CD4-positive, alpha-beta T cell (primary cell): Measurements from ENCODE around the gene ALG12. TPM values are rescaled to one million over a fixed set of nuclear protein-coding genes. Genes with fewer than 3 reads are reported as not detected.

Experiments
- ATAC-seq: fragments of 200-7000 bp; cut with Tn5 transposase; one replicate; pipeline ENCODE4 v1.10.0; 2022; ENCODE audit warnings: mild to moderate bottlenecking; ENCODE audit not compliant: poor library complexity
- CTCF ChIA-PET: fragments of 350-600 bp; sonication (Branson Sonifier 250); formaldehyde crosslinking; loops from one replicate; lab custom pipeline; 2021; ENCODE audit warnings: antibody characterized with exemption, inconsistent platforms; lab: Charles Lee
- POLR2A ChIA-PET: fragments of 350-600 bp; sonication (Branson Sonifier 250); formaldehyde crosslinking; loops from one replicate; lab custom pipeline; 2021; ENCODE audit warnings: antibody characterized with exemption, inconsistent platforms; lab: Charles Lee
- DNase-seq, 14 experiments: peaks; one replicate each; pipeline ENCODE4 v3.0.0-alpha.2; 2013 to 2020; ENCODE audit warnings: mixed read lengths in 2 of 14
- H3K27ac ChIP-seq, 2 donors: one replicate each; pipeline versions ENCODE4 v1.5.1 to v1.7.0; 2013; ENCODE audit warnings: low read length in 2 of 2, low read depth in 1 of 2, mild to moderate bottlenecking in 1 of 2
- H3K27me3 ChIP-seq, 2 experiments: 1 replicate in 1 of 2; 2 replicates in 1 of 2; pipeline versions ENCODE4 v1.6.1 to v1.7.0; 2013; ENCODE audit warnings: low read length in 2 of 2, control low read depth in 1 of 2, mild to moderate bottlenecking in 1 of 2, moderate library complexity in 1 of 2; ENCODE audit not compliant: insufficient read depth in 2 of 2, control insufficient read depth in 1 of 2
- H3K36me3 ChIP-seq: one replicate; pipeline ENCODE4 v1.6.1; 2013; ENCODE audit warnings: low read length, control low read depth; ENCODE audit not compliant: insufficient read depth
- H3K4me1 ChIP-seq: one replicate; pipeline ENCODE4 v1.6.1; 2013; ENCODE audit warnings: low read length, control low read depth; ENCODE audit not compliant: insufficient read depth
- H3K4me3 ChIP-seq: one replicate; pipeline ENCODE4 v1.5.1; 2013; ENCODE audit warnings: mild to moderate bottlenecking, low read length, moderate library complexity
- H3K9me3 ChIP-seq, 2 experiments: 1 replicate in 1 of 2; 2 replicates in 1 of 2; pipeline versions ENCODE4 v1.6.1 to v1.7.0; 2013; ENCODE audit warnings: low read length in 2 of 2, mild to moderate bottlenecking in 2 of 2, control low read depth in 1 of 2, moderate library complexity in 1 of 2; ENCODE audit not compliant: control insufficient read depth in 1 of 2, insufficient read depth in 1 of 2
- H3K27ac Mint-ChIP-seq: one replicate; pipeline ENCODE4 v1.8.0; 2020; ENCODE audit warnings: mixed read lengths
- H3K27me3 Mint-ChIP-seq: one replicate; pipeline ENCODE4 v1.8.0; 2021; ENCODE audit warnings: mixed read lengths
- H3K36me3 Mint-ChIP-seq: one replicate; pipeline ENCODE4 v1.8.0; 2021; ENCODE audit warnings: low read depth, mixed read lengths
- H3K4me1 Mint-ChIP-seq: one replicate; pipeline ENCODE4 v1.8.0; 2021; ENCODE audit warnings: low read depth, mixed read lengths
- H3K4me3 Mint-ChIP-seq: one replicate; pipeline ENCODE4 v1.8.0; 2020; ENCODE audit warnings: mild to moderate bottlenecking, mixed read lengths
- H3K9me3 Mint-ChIP-seq: one replicate; pipeline ENCODE4 v1.8.0; 2020; ENCODE audit warnings: mixed read lengths
- CTCF ChIP-seq: fragments of 200-600 bp; IDR thresholded peaks from one replicate; pipeline ENCODE4 v1.8.0; 2022; ENCODE audit warnings: antibody characterized with exemption, mild to moderate bottlenecking
- intact Hi-C, 2 experiments: fragments of 100-400 bp; cut with DNase I in 1 of 2; cut with micrococcal nuclease in 1 of 2; formaldehyde crosslinking; loops; one replicate each; pipeline versions ENCODE4 v1.15.1 to v1.9.0; 2023 to 2025; cut with DNase I, micrococcal nuclease
- total RNA-seq, 174 experiments: library from RNA in 2 of 174; stranded (reverse) in 2 of 174; gene quantifications; one replicate each; pipeline ENCODE4 v1.2.3 and lab custom pipeline; 2021 to 2026

ALG12 gene
- total RNA-seq, 2 experiments from 2014 or later, result 13.5 to 14.6 TPM

GRCh38 chr22:49941507-49942316, 23.5 kb upstream of the ALG12 start:
- ChIA-PET CTCF (no interaction called here), POLR2A (interaction anchor here (1.4 to 2.4 kb wide), 2 partner anchors 18 to 19 kb away, joined by 4 to 13 read pairs; partner anchors contain the start of gene PIM3)
- DNase-seq (no peak), ATAC-seq (no peak)
- no peak overlapping the region for H3K4me3 Mint-ChIP-seq
- no peaks in the 10 kb centered on the region for H3K36me3 Mint-ChIP-seq
- H3K4me3 ChIP-seq, result no peak overlapping the region
- H3K4me1 ChIP-seq, result peaks cover 62% of the 10 kb centered on the region
- peak overlapping the region; percentile 63 for H3K27ac Mint-ChIP-seq
- intact Hi-C loops, result no loop called here
- no peaks in the 10 kb centered on the region for H3K36me3 ChIP-seq
- no peaks in the 10 kb centered on the region for H3K27me3 Mint-ChIP-seq
- no peaks in the 10 kb centered on the region for H3K9me3 Mint-ChIP-seq
- TF ChIP-seq CTCF, result no peak
- H3K27ac ChIP-seq, result no peak overlapping the region
- peaks cover 6% of the 10 kb centered on the region for H3K4me1 Mint-ChIP-seq
- H3K9me3 ChIP-seq, result peaks cover 0 to 21% of the 10 kb centered on the region in 2 experiments
- no peaks in the 10 kb centered on the region for H3K27me3 ChIP-seq

DNA sequence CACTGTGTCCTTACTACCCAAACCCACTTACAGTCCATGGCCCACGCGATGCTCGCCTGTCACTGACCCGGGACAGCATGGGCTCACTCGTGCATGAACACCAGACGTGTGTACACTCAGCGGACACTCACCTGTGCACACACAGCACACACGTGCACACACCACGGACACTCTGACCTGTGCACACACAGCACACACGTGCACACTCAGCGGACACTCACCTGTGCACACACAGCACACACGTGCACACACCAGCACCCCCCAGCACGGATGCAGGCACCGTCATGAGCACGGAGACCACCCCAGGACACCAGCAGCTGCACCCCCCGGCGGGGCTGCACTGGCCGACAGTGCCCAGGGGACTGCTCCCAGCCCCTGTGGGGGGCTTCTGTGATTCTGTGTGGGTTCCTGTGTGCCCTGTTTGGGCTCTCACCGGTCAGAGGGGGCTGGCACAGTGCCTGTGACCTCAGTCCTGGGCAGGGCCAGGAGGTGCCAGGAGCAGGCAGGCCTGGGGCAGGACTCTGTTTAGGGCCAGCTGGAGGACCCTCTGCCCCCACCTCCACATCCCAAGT, 20.4 kb upstream of the ALG12 start:
- CTCF ChIA-PET, result no interaction called here
- Histone ChIP-seq H3K36me3 (no peaks in the 10 kb centered on the region), H3K27me3 (no peaks in the 10 kb centered on the region), H3K27ac (no peak overlapping the region), H3K4me1 (peaks cover 57% of the 10 kb centered on the region), H3K9me3 (peaks cover 0 to 5% of the 10 kb centered on the region in 2 experiments), H3K4me3 (no peak overlapping the region)
- Mint-ChIP-seq H3K4me1 (no peaks in the 10 kb centered on the region), H3K4me3 (no peak overlapping the region), H3K27me3 (no peaks in the 10 kb centered on the region), H3K9me3 (no peaks in the 10 kb centered on the region), H3K36me3 (no peaks in the 10 kb centered on the region), H3K27ac (peak overlapping the region; percentile 63)
- TF ChIP-seq CTCF, result no peak
- POLR2A ChIA-PET, result interaction anchor here (1.2 kb wide), 1 partner anchor 12 kb away, joined by 4 read pairs; no protein-coding TSS in a partner anchor
- no peak for DNase-seq
- ATAC-seq, result no peak
- intact Hi-C loops, result loop anchor here (5.0 to 10.0 kb wide), 2 partner anchors 254 to 256 kb away; no protein-coding TSS in a partner anchor

DNA sequence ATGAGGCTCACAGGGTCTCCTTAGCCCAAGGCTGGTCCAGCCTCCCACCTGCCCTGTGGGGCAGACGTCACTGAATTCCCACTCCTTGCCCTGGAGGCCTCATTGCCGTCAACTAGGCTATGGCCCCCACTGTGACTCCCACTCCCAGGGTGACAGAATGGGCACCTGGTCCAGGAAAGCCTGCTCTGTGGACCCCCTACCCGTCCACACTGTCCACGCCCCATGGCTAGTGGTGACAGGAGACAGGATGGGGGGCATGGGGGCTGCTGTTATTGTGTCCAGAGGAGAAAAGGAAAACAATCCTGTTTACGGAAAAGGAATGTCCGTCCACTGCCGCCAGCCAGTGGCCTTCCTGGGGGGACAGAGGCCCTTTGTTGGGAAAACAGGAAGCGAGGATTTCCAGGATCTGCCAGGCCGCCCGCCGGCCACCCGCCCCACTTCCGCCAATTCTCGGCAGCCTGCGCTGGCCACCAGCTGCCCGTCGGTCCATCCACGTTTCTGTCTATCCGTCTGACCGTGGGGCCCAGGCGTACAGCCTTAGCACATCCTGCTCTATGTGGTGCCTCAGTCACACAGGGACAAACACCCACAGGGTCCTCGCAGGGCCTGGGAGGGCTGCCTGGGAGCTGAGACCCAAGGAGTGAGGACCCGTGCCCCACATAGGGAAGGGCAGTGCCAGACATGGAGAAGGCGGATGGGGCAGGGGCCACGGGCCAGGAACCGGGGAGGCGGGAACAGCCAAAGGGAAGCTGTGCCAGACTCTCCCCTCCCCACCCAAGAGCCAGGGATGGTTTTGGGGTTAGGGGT, 19.7 kb upstream of the ALG12 start:
- ATAC-seq, result no peak

More for the DNA sequence above, 19.7 kb upstream of the ALG12 start:
- intact Hi-C loops, result loop anchor here (2.0 to 10.0 kb wide), 3 partner anchors 33 to 257 kb away; no protein-coding TSS in a partner anchor
- Histone ChIP-seq H3K36me3 (no peaks in the 10 kb centered on the region), H3K27me3 (no peaks in the 10 kb centered on the region), H3K27ac (peak overlapping the region in 1 of 2 donors; percentile 35), H3K4me1 (peaks cover 60% of the 10 kb centered on the region), H3K9me3 (peaks cover 0 to 10% of the 10 kb centered on the region in 2 experiments), H3K4me3 (no peak overlapping the region)
- peak overlapping the region; percentile 63 for H3K27ac Mint-ChIP-seq
- peaks cover 5% of the 10 kb centered on the region for H3K4me1 Mint-ChIP-seq
- H3K27me3 Mint-ChIP-seq, result no peaks in the 10 kb centered on the region
- no peaks in the 10 kb centered on the region for H3K9me3 Mint-ChIP-seq
- H3K36me3 Mint-ChIP-seq, result no peaks in the 10 kb centered on the region
- peak overlapping the region; percentile 48 for H3K4me3 Mint-ChIP-seq
- CTCF ChIA-PET, result no interaction called here
- DNase-seq, result no peak
- POLR2A ChIA-PET, result interaction anchor here (1.2 to 3.2 kb wide), 3 partner anchors 13 to 29 kb away, joined by 4 to 92 read pairs (median 32); partner anchors contain the start of gene PIM3
- no peak for TF ChIP-seq CTCF
